Trophoblast cell (in vitro differentiated cells and primary cell): Measurements from ENCODE around the gene C16orf74.

ENCODE experiments used
- DNase-seq, 2 donors: peaks; one replicate each; pipeline ENCODE4 v3.0.0-alpha.2; 2016
- H2AFZ ChIP-seq: 2 replicates; pipeline ENCODE4 v1.6.1; 2013; ENCODE audit warnings: low read length, moderate library complexity, mild to moderate bottlenecking; ENCODE audit not compliant: insufficient read depth, poor library complexity
- H2AK5ac ChIP-seq: 2 replicates; pipeline ENCODE4 v1.6.1; 2013; ENCODE audit warnings: mild to moderate bottlenecking, low read length
- H2BK120ac ChIP-seq: 2 replicates; pipeline ENCODE4 v1.6.1; 2013; ENCODE audit warnings: low read length, mild to moderate bottlenecking, moderate library complexity; ENCODE audit not compliant: insufficient read depth, poor library complexity
- H2BK12ac ChIP-seq: 2 replicates; pipeline ENCODE4 v1.6.1; 2013; ENCODE audit warnings: mild to moderate bottlenecking, low read length, moderate library complexity
- H2BK5ac ChIP-seq: 2 replicates; pipeline ENCODE4 v1.6.1; 2013; ENCODE audit warnings: low read length, low read depth, moderate library complexity, mild to moderate bottlenecking; ENCODE audit not compliant: poor library complexity
- H3K14ac ChIP-seq: 2 replicates; pipeline ENCODE4 v1.6.1; 2013; ENCODE audit warnings: mild to moderate bottlenecking, low read length
- H3K18ac ChIP-seq: 2 replicates; pipeline ENCODE4 v1.6.1; 2013; ENCODE audit warnings: mild to moderate bottlenecking, low read length
- H3K23ac ChIP-seq: 2 replicates; pipeline ENCODE4 v1.6.1; 2013; ENCODE audit warnings: low read length
- H3K27ac ChIP-seq: 2 replicates; pipeline ENCODE4 v1.5.1; 2013; ENCODE audit warnings: low read depth, mild to moderate bottlenecking, inconsistent platforms, low read length, moderate library complexity
- H3K27me3 ChIP-seq: 2 replicates; pipeline ENCODE4 v1.6.1; 2013; ENCODE audit warnings: inconsistent platforms, mild to moderate bottlenecking, low read length, moderate library complexity; ENCODE audit not compliant: insufficient read depth
- H3K36me3 ChIP-seq, 2 experiments: 1 replicate in 1 of 2; 2 replicates in 1 of 2; pipeline ENCODE4 v1.6.1; 2013; ENCODE audit warnings: low read length in 2 of 2, mild to moderate bottlenecking in 2 of 2, moderate library complexity in 1 of 2; ENCODE audit not compliant: insufficient read depth in 2 of 2, control insufficient read depth in 1 of 2
- H3K4ac ChIP-seq: 2 replicates; pipeline ENCODE4 v1.6.1; 2013; ENCODE audit warnings: low read depth, mild to moderate bottlenecking, low read length, moderate library complexity
- H3K4me1 ChIP-seq, 2 experiments: 1 replicate in 1 of 2; 2 replicates in 1 of 2; pipeline ENCODE4 v1.6.1; 2013; ENCODE audit warnings: low read length in 2 of 2, mild to moderate bottlenecking in 2 of 2, moderate library complexity in 1 of 2; ENCODE audit not compliant: insufficient read depth in 2 of 2, control insufficient read depth in 1 of 2
- H3K4me2 ChIP-seq: 2 replicates; pipeline ENCODE4 v1.6.1; 2013; ENCODE audit warnings: inconsistent platforms, mild to moderate bottlenecking, low read length, moderate library complexity
- H3K4me3 ChIP-seq: 2 replicates; pipeline ENCODE4 v1.5.1; 2013; ENCODE audit warnings: mild to moderate bottlenecking, low read depth, low read length, inconsistent platforms
- H3K79me1 ChIP-seq: one replicate; pipeline ENCODE4 v1.6.1; 2013; ENCODE audit warnings: low read length
- H3K79me2 ChIP-seq: 2 replicates; pipeline ENCODE4 v1.6.1; 2013; ENCODE audit warnings: low read length, mild to moderate bottlenecking; ENCODE audit not compliant: control insufficient read depth, insufficient read depth, poor library complexity
- H3K9ac ChIP-seq: 2 replicates; pipeline ENCODE4 v1.6.1; 2013; ENCODE audit warnings: mild to moderate bottlenecking, low read length
- H3K9me3 ChIP-seq: 2 replicates; pipeline ENCODE4 v1.6.1; 2013; ENCODE audit warnings: low read depth, mild to moderate bottlenecking, control low read depth, inconsistent platforms, low read length; ENCODE audit not compliant: insufficient read depth
- H4K12ac ChIP-seq: 2 replicates; pipeline ENCODE4 v1.6.1; 2013; ENCODE audit warnings: low read depth, mild to moderate bottlenecking, low read length, moderate library complexity
- H4K8ac ChIP-seq: 2 replicates; pipeline ENCODE4 v1.6.1; 2013; ENCODE audit warnings: low read depth, mild to moderate bottlenecking, low read length, moderate library complexity
- H4K91ac ChIP-seq: one replicate; pipeline ENCODE4 v1.6.1; 2013; ENCODE audit warnings: low read depth, mild to moderate bottlenecking, low read length, moderate library complexity
- WGBS: extraction: QIAGEN DNeasy Blood & Tissue Kit; methylation state at CpG from one replicate; pipeline ENCODE4 v1.1.7; 2013; ENCODE audit warnings: missing lambda C conversion rate; ENCODE audit not compliant: insufficient read length, insufficient coverage; ENCODE audit errors: extremely low coverage; 5-methylcytosine and 5-hydroxymethylcytosine counted together

The C16orf74 gene

GRCh38 chr16:85753976-85754375, 3.1 kb upstream of the C16orf74 start:
- Histone ChIP-seq H3K4me3 (no peak overlapping the region), H3K79me1 (peaks cover 10% of the 10 kb centered on the region), H3K36me3 (no peaks in the 10 kb centered on the region), H3K4me1 (peaks cover 8 to 25% of the 10 kb centered on the region in 2 experiments), H3K79me2 (peaks cover 3% of the 10 kb centered on the region), H3K14ac (no peak overlapping the region), H2BK5ac (no peak overlapping the region), H3K18ac (no peak overlapping the region), H3K4me2 (no peak overlapping the region), H4K91ac (no peak overlapping the region), H2AK5ac (no peak overlapping the region), H2BK120ac (no peak overlapping the region), H3K27me3 (peaks cover 5% of the 10 kb centered on the region), H4K8ac (no peak overlapping the region), H4K12ac (no peak overlapping the region), H3K23ac (no peak overlapping the region), H2BK12ac (no peak overlapping the region), H3K27ac (no peak overlapping the region), H3K9ac (no peak overlapping the region), H3K4ac (no peak overlapping the region), H3K9me3 (peaks cover 5% of the 10 kb centered on the region), H2AFZ (no peak overlapping the region)
- DNase-seq: no peak
- no CpG with 5 or more reads among the region's 7 CpGs for WGBS

GRCh38 chr16:85753559-85753958, 2.7 kb upstream of the C16orf74 start:
- Histone ChIP-seq H3K4me1 (peaks cover 8 to 25% of the 10 kb centered on the region in 2 experiments), H3K27ac (peak overlapping the region; percentile 7), H3K79me1 (peaks cover 10% of the 10 kb centered on the region), H2AK5ac (no peak overlapping the region), H4K91ac (no peak overlapping the region), H2AFZ (no peak overlapping the region), H3K9ac (no peak overlapping the region), H2BK120ac (no peak overlapping the region), H3K14ac (no peak overlapping the region), H4K12ac (no peak overlapping the region), H4K8ac (no peak overlapping the region), H3K18ac (no peak overlapping the region), H3K23ac (no peak overlapping the region), H3K79me2 (peaks cover 3% of the 10 kb centered on the region), H3K4ac (no peak overlapping the region), H2BK5ac (no peak overlapping the region), H3K4me3 (no peak overlapping the region), H3K9me3 (peaks cover 5% of the 10 kb centered on the region), H3K4me2 (no peak overlapping the region), H2BK12ac (no peak overlapping the region), H3K36me3 (no peaks in the 10 kb centered on the region), H3K27me3 (peaks cover 5% of the 10 kb centered on the region)
- peak; percentile 94 to 95 for DNase-seq
- no CpG with 5 or more reads among the region's 6 CpGs for WGBS

DNA sequence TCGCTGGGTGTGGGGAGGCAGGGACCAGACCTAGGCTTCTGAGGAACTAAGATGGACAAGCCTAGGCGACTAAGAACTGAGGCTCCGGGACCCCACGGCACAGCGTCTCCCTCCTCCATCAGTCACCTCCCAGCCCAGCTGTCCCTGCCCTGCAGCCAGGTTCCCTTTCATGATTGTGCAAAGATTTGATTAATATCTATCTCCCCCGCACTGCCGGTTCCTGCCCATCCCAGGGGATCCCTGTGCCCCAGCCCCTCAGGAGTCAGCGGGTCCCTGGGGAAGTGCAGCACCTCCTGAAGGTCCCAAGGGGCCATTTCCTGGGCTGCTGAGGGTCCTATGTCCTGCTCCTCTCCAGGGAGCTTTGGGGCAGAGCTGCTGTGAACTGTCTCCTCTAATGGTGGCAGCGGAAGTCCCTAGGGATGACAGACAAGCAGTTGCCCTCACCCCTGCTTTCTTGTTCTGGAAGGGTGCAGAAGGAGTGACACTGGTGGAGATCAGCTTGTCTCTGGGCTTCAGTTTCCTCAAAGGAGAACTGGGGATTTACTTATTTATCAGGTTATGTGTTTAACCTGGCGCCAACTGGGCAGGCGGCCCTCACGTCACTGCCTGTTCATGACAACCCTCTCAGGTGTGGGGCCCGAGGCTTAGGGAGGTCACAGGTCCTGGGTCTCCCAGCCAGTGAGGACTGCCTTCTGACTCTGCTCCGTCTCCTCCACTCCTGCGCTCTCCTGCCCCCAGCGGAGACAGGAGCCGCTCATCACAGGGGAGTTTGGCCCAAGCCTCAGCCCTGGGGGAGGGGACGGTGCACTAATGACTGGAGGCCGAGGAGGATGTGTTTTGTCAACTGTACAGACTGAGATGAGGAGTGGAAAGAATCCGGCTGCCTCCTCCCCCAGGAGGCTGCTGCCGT, 1.9 kb upstream of the C16orf74 start:
- Histone ChIP-seq H4K12ac (no peak overlapping the region), H3K27ac (peak overlapping the region; percentile 7), H3K27me3 (peaks cover 5% of the 10 kb centered on the region), H2AK5ac (no peak overlapping the region), H2BK12ac (no peak overlapping the region), H3K4me2 (no peak overlapping the region), H4K8ac (no peak overlapping the region), H3K4me3 (no peak overlapping the region), H3K4me1 (peaks cover 8 to 25% of the 10 kb centered on the region in 2 experiments), H4K91ac (peak overlapping the region; percentile 41), H3K79me2 (peaks cover 3% of the 10 kb centered on the region), H3K4ac (no peak overlapping the region), H3K9me3 (peaks cover 5% of the 10 kb centered on the region), H2AFZ (no peak overlapping the region), H3K36me3 (no peaks in the 10 kb centered on the region), H3K9ac (no peak overlapping the region), H3K23ac (no peak overlapping the region), H3K14ac (no peak overlapping the region), H3K79me1 (peaks cover 10% of the 10 kb centered on the region), H3K18ac (no peak overlapping the region), H2BK120ac (peak overlapping the region; percentile 4), H2BK5ac (no peak overlapping the region)
- DNase-seq: peak; percentile 87 to 91
- no CpG with 5 or more reads among the region's 21 CpGs for WGBS

GRCh38 chr16:85751698-85752501, 1.0 kb upstream of the C16orf74 start:
- DNase-seq: no peak
- H2AK5ac ChIP-seq: no peak overlapping the region
- no peak overlapping the region for H4K12ac ChIP-seq
- H3K79me2 ChIP-seq: peaks cover 3% of the 10 kb centered on the region
- H2AFZ ChIP-seq: no peak overlapping the region
- no peak overlapping the region for H2BK120ac ChIP-seq
- H4K91ac ChIP-seq: peak overlapping the region; percentile 48
- no peak overlapping the region for H3K14ac ChIP-seq
- no peak overlapping the region for H3K4ac ChIP-seq
- no peak overlapping the region for H2BK5ac ChIP-seq
- no peak overlapping the region for H4K8ac ChIP-seq
- no peak overlapping the region for H3K4me2 ChIP-seq
- H3K27ac ChIP-seq: no peak overlapping the region
- no peak overlapping the region for H3K4me3 ChIP-seq
- WGBS: no CpG with 5 or more reads among the region's 15 CpGs
- peaks cover 5% of the 10 kb centered on the region for H3K27me3 ChIP-seq
- H3K4me1 ChIP-seq: peaks cover 8 to 26% of the 10 kb centered on the region in 2 experiments
- peak overlapping the region; percentile 14 for H3K18ac ChIP-seq
- peaks cover 10% of the 10 kb centered on the region for H3K79me1 ChIP-seq
- H2BK12ac ChIP-seq: no peak overlapping the region
- H3K36me3 ChIP-seq: no peaks in the 10 kb centered on the region
- no peak overlapping the region for H3K23ac ChIP-seq
- H3K9me3 ChIP-seq: peaks cover 5% of the 10 kb centered on the region
- H3K9ac ChIP-seq: no peak overlapping the region
